ENCODE results near the gene DEDD2.

Gene DEDD2

DNA sequence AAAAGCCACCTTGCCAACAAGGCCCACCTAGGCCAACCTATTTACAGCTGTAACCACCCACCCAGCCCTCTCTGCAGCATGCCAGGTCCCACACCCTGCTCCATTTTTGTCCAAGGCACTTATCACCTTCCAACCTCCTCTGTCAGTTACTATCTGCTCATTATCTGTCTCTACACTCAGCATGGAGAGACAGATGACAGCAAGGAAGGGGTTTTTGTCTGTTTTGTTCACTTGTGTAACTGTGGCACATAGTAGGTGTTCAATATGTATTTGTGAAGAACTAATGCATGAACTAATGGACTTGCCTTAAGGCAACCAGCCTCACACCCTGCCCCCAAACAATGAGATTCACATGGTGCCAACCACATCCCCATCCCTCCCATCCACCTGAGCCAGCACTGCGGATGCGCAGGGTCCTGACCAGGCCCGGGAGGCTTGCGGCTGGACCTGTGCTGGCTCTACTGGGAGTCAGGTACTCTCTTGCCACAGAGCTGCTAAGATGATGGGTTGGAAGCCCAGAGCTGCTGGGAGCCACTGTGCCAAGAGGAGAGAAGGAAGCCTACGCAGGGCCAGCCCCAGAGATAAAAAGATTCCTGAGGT is 17.3 kb downstream of the DEDD2 start:
- H3K27me3 ChIP-seq (ENCODE audit: control insufficient read depth in 1 of 2, insufficient read depth in 1 of 2, low read length in 2 of 2), result no peaks in the 10 kb centered on the region
- H3K14ac ChIP-seq (ENCODE audit: low read length in 2 of 2), result no peak overlapping the region
- peaks cover 17% of the 10 kb centered on the region for H3K4me1 ChIP-seq (ENCODE audit: control insufficient read depth, insufficient read depth, low read depth, low read length)
- H3K18ac ChIP-seq (ENCODE audit: low read depth in 1 of 2, low read length in 2 of 2), result no peak overlapping the region
- H2AFZ ChIP-seq (ENCODE audit: low read depth, low read length), result no peak overlapping the region
- H3K9me3 ChIP-seq (ENCODE audit: control insufficient read depth, low read length), result no peaks in the 10 kb centered on the region
- DNase-seq, result no peak
- H3K4ac ChIP-seq (ENCODE audit: low read depth in 1 of 2, low read length in 2 of 2), result no peak overlapping the region
- no peak overlapping the region for H2BK120ac ChIP-seq (ENCODE audit: low read depth, low read length)
- H4K8ac ChIP-seq (ENCODE audit: low read length), result no peak overlapping the region
- H4K91ac ChIP-seq (ENCODE audit: low read length), result no peak overlapping the region
- no peak overlapping the region for H2BK15ac ChIP-seq (ENCODE audit: low read depth, poor library complexity, severe bottlenecking)
- WGBS, result 99% methylated on average over 5 of the region's 5 CpGs
- H3K4me3 ChIP-seq (ENCODE audit: insufficient read depth in 1 of 2, low read depth in 1 of 2, low read length in 2 of 2), result peak overlapping the region in 1 of 2 experiments; percentile 32
- no peak overlapping the region for H2BK12ac ChIP-seq (ENCODE audit: low read length in 2 of 2)
- no peak overlapping the region for H3K23ac ChIP-seq (ENCODE audit: low read length in 2 of 2)
- no peak overlapping the region for H3K4me2 ChIP-seq (ENCODE audit: low read length, poor library complexity, severe bottlenecking)
- peaks cover 54% of the 10 kb centered on the region for H3K79me1 ChIP-seq (replicated peaks; ENCODE audit: low read length, poor library complexity, severe bottlenecking)
- no peak overlapping the region for H3K9ac ChIP-seq (ENCODE audit: low read length)
- peaks cover 81 to 84% of the 10 kb centered on the region in 2 experiments for H3K36me3 ChIP-seq (ENCODE audit: control insufficient read depth in 1 of 2, insufficient read depth in 2 of 2, low read depth in 1 of 2, low read length in 2 of 2)
- H3K27ac ChIP-seq (ENCODE audit: low read length, poor library complexity, severe bottlenecking), result no peak overlapping the region
- no peak overlapping the region for H2BK5ac ChIP-seq (ENCODE audit: low read depth, low read length, poor library complexity, severe bottlenecking)
- no peak overlapping the region for H2AK5ac ChIP-seq (ENCODE audit: low read length, severe bottlenecking)

DNA sequence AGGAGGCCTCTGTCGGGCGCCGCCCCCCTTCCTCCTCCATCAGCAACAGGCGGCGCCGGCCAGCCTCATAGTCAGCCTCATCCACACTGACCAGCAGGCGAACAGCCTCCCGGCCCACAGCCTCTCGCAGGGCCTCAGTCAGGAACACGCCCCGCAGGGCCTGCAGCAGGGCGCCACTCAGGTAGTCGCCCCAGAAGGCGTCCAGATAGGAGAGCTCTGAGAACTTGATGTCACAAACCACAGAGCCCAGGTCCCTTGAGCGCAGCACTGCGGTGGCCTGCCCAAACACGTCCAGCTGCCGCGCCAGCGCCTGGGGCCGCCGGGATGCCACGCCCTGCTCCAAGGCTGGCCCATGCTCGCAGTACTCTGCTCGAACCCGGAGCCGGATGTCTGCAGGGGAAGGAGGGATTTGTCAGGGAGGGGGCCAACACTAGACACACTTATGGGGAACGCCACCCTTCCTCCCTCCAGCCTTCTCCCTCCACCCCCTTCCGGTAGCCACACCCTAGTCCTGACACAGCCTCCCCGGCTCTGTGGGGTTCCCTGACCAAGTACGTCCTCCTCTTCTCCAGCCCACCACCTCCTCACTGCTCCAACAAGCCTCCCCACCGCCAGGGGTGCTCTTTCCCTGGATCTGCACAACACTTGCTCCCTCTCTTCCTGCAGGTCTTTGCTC is 17.9 kb downstream of the DEDD2 start:
- Histone ChIP-seq H2BK12ac (ENCODE audit: low read length in 2 of 2) (no peak overlapping the region), H3K27ac (ENCODE audit: low read length, poor library complexity, severe bottlenecking) (no peak overlapping the region), H2BK15ac (ENCODE audit: low read depth, poor library complexity, severe bottlenecking) (peak overlapping the region; percentile 20), H3K27me3 (ENCODE audit: control insufficient read depth in 1 of 2, insufficient read depth in 1 of 2, low read length in 2 of 2) (no peaks in the 10 kb centered on the region), H2BK120ac (ENCODE audit: low read depth, low read length) (no peak overlapping the region), H3K36me3 (ENCODE audit: control insufficient read depth in 1 of 2, insufficient read depth in 2 of 2, low read depth in 1 of 2, low read length in 2 of 2) (peaks cover 77 to 79% of the 10 kb centered on the region in 2 experiments), H2AFZ (ENCODE audit: low read depth, low read length) (no peak overlapping the region), H3K4me3 (ENCODE audit: insufficient read depth in 1 of 2, low read depth in 1 of 2, low read length in 2 of 2) (no peak overlapping the region), H3K4me2 (ENCODE audit: low read length, poor library complexity, severe bottlenecking) (no peak overlapping the region), H3K14ac (ENCODE audit: low read length in 2 of 2) (no peak overlapping the region), H3K9ac (ENCODE audit: low read length) (no peak overlapping the region), H4K91ac (ENCODE audit: low read length) (no peak overlapping the region), H2AK5ac (ENCODE audit: low read length, severe bottlenecking) (no peak overlapping the region), H3K9me3 (ENCODE audit: control insufficient read depth, low read length) (no peaks in the 10 kb centered on the region), H3K23ac (ENCODE audit: low read length in 2 of 2) (no peak overlapping the region), H3K79me1 (replicated peaks; ENCODE audit: low read length, poor library complexity, severe bottlenecking) (peaks cover 50% of the 10 kb centered on the region), H4K8ac (ENCODE audit: low read length) (no peak overlapping the region), H3K4me1 (ENCODE audit: control insufficient read depth, insufficient read depth, low read depth, low read length) (peaks cover 17% of the 10 kb centered on the region), H2BK5ac (ENCODE audit: low read depth, low read length, poor library complexity, severe bottlenecking) (no peak overlapping the region), H3K4ac (ENCODE audit: low read depth in 1 of 2, low read length in 2 of 2) (no peak overlapping the region), H3K18ac (ENCODE audit: low read depth in 1 of 2, low read length in 2 of 2) (no peak overlapping the region)
- WGBS, result 93% methylated on average over 32 of the region's 32 CpGs
- no peak for DNase-seq

DNA sequence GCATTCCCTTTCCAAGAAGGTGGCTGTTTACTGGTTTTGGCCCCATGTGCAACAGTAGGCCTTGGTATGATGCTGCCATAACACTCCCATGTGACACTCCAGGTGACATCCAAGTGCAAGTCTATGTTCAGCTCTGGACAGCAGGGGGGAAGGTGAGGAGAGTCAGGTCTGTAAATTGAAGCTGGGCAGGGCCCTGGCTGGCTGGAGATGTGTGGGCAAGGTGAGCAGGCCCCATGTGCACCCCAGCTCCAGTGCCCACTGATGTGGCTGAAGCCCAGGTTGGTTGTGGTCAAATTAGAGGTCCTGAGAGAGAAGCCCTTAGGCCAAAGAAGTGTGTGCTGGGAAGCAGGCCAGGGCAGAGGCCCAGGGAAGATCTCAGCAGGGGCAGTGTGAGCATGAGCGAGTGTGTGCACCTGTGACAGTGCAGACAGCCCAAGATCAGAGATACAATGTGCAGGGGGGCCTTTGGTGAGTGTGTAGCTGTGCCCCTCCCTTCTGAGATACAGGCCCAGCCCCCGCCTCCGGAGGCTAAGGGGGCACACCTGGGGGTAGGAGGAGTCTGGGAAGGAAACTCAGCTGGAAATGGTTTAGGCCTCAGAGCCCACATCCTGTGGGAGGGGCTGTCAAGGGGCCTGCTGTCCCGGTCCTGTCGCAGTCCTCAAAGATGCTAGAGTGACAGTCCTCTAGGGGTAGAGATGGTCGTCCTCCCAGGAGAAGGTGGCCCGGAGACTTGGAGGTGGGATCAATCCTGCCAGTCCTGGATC is 18.6 kb downstream of the DEDD2 start:
- Histone ChIP-seq H2AK5ac (ENCODE audit: low read length, severe bottlenecking) (no peak overlapping the region), H2AFZ (ENCODE audit: low read depth, low read length) (no peak overlapping the region), H3K79me1 (replicated peaks; ENCODE audit: low read length, poor library complexity, severe bottlenecking) (peaks cover 48% of the 10 kb centered on the region), H3K18ac (ENCODE audit: low read depth in 1 of 2, low read length in 2 of 2) (no peak overlapping the region), H3K9ac (ENCODE audit: low read length) (no peak overlapping the region), H4K91ac (ENCODE audit: low read length) (no peak overlapping the region), H3K27ac (ENCODE audit: low read length, poor library complexity, severe bottlenecking) (no peak overlapping the region), H2BK15ac (ENCODE audit: low read depth, poor library complexity, severe bottlenecking) (peak overlapping the region; percentile 20), H3K23ac (ENCODE audit: low read length in 2 of 2) (no peak overlapping the region), H3K27me3 (ENCODE audit: control insufficient read depth in 1 of 2, insufficient read depth in 1 of 2, low read length in 2 of 2) (no peaks in the 10 kb centered on the region), H4K8ac (ENCODE audit: low read length) (no peak overlapping the region), H2BK5ac (ENCODE audit: low read depth, low read length, poor library complexity, severe bottlenecking) (no peak overlapping the region), H2BK120ac (ENCODE audit: low read depth, low read length) (no peak overlapping the region), H3K9me3 (ENCODE audit: control insufficient read depth, low read length) (no peaks in the 10 kb centered on the region), H3K14ac (ENCODE audit: low read length in 2 of 2) (no peak overlapping the region), H3K4ac (ENCODE audit: low read depth in 1 of 2, low read length in 2 of 2) (no peak overlapping the region), H3K36me3 (ENCODE audit: control insufficient read depth in 1 of 2, insufficient read depth in 2 of 2, low read depth in 1 of 2, low read length in 2 of 2) (peaks cover 70 to 73% of the 10 kb centered on the region in 2 experiments), H3K4me3 (ENCODE audit: insufficient read depth in 1 of 2, low read depth in 1 of 2, low read length in 2 of 2) (no peak overlapping the region), H2BK12ac (ENCODE audit: low read length in 2 of 2) (no peak overlapping the region), H3K4me1 (ENCODE audit: control insufficient read depth, insufficient read depth, low read depth, low read length) (peaks cover 17% of the 10 kb centered on the region), H3K4me2 (ENCODE audit: low read length, poor library complexity, severe bottlenecking) (no peak overlapping the region)
- DNase-seq, result no peak
- 78% methylated on average over 5 of the region's 7 CpGs for WGBS

GRCh38 chr19:42197375-42197817 is 20.1 kb downstream of the DEDD2 start:
- Histone ChIP-seq H3K79me1 (replicated peaks; ENCODE audit: low read length, poor library complexity, severe bottlenecking) (peaks cover 35% of the 10 kb centered on the region), H3K23ac (ENCODE audit: low read length in 2 of 2) (no peak overlapping the region), H3K4me1 (ENCODE audit: control insufficient read depth, insufficient read depth, low read depth, low read length) (peaks cover 16% of the 10 kb centered on the region), H2BK15ac (ENCODE audit: low read depth, poor library complexity, severe bottlenecking) (no peak overlapping the region), H3K4me2 (ENCODE audit: low read length, poor library complexity, severe bottlenecking) (no peak overlapping the region), H2BK12ac (ENCODE audit: low read length in 2 of 2) (no peak overlapping the region), H4K8ac (ENCODE audit: low read length) (no peak overlapping the region), H3K27ac (ENCODE audit: low read length, poor library complexity, severe bottlenecking) (no peak overlapping the region), H3K4ac (ENCODE audit: low read depth in 1 of 2, low read length in 2 of 2) (no peak overlapping the region), H3K14ac (ENCODE audit: low read length in 2 of 2) (no peak overlapping the region), H3K27me3 (ENCODE audit: control insufficient read depth in 1 of 2, insufficient read depth in 1 of 2, low read length in 2 of 2) (no peaks in the 10 kb centered on the region), H3K4me3 (ENCODE audit: insufficient read depth in 1 of 2, low read depth in 1 of 2, low read length in 2 of 2) (no peak overlapping the region), H2BK5ac (ENCODE audit: low read depth, low read length, poor library complexity, severe bottlenecking) (no peak overlapping the region), H3K18ac (ENCODE audit: low read depth in 1 of 2, low read length in 2 of 2) (no peak overlapping the region), H3K36me3 (ENCODE audit: control insufficient read depth in 1 of 2, insufficient read depth in 2 of 2, low read depth in 1 of 2, low read length in 2 of 2) (peaks cover 57 to 59% of the 10 kb centered on the region in 2 experiments), H3K9ac (ENCODE audit: low read length) (no peak overlapping the region), H2AK5ac (ENCODE audit: low read length, severe bottlenecking) (no peak overlapping the region), H4K91ac (ENCODE audit: low read length) (no peak overlapping the region), H2BK120ac (ENCODE audit: low read depth, low read length) (no peak overlapping the region), H2AFZ (ENCODE audit: low read depth, low read length) (no peak overlapping the region), H3K9me3 (ENCODE audit: control insufficient read depth, low read length) (peaks cover 7% of the 10 kb centered on the region)
- no peak for DNase-seq
- WGBS, result 46% methylated on average over 3 of the region's 5 CpGs

Data from mesenchymal stem cell (in vitro differentiated cells and primary cell).